Measurements from ENCODE around the gene FAM161B.

FAM161B gene

GRCh38 chr14:73937012-73937411, 12.9 kb downstream of the FAM161B start:
- ChIA-PET POLR2A (no interaction called here), CTCF (interaction anchor here (1.0 kb wide), 1 partner anchor 111 kb away, joined by 3 read pairs; no protein-coding TSS in a partner anchor)
- H3K36me3 ChIP-seq (ENCODE audit: control insufficient read depth in 2 of 2, insufficient read depth in 1 of 2, low read length in 2 of 2), result peaks cover 12 to 55% of the 10 kb centered on the region in 2 experiments
- no peaks in the 10 kb centered on the region for H3K4me1 ChIP-seq (ENCODE audit: control insufficient read depth, insufficient read depth, low read length)
- H3K4me3 ChIP-seq (ENCODE audit: low read depth, low read length), result no peak overlapping the region
- no peak overlapping the region for H3K27ac ChIP-seq (ENCODE audit: extremely low read depth, low read depth, low read length)
- TF ChIP-seq, protein P1, sequence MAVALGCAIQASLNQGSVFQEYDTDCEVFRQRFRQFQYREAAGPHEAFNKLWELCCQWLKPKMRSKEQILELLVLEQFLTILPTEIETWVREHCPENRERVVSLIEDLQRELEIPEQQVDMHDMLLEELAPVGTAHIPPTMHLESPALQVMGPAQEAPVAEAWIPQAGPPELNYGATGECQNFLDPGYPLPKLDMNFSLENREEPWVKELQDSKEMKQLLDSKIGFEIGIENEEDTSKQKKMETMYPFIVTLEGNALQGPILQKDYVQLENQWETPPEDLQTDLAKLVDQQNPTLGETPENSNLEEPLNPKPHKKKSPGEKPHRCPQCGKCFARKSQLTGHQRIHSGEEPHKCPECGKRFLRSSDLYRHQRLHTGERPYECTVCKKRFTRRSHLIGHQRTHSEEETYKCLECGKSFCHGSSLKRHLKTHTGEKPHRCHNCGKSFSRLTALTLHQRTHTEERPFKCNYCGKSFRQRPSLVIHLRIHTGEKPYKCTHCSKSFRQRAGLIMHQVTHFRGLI (tag by site-specific recombination; IDR thresholded peaks at IDR 0.05), result no peak
- no peaks in the 10 kb centered on the region for H3K9me3 ChIP-seq (ENCODE audit: control insufficient read depth, insufficient read depth, low read depth, low read length)

- H3K9me3 ChIP-seq (ENCODE audit: control insufficient read depth, insufficient read depth, low read depth, low read length), result no peaks in the 10 kb centered on the region
- ChIA-PET POLR2A (no interaction called here), CTCF (interaction anchor here (0.8 to 1.0 kb wide), 2 partner anchors 21 to 111 kb away, joined by 3 to 4 read pairs; no protein-coding TSS in a partner anchor)
- H3K4me3 ChIP-seq (ENCODE audit: low read depth, low read length), result no peak overlapping the region
- TF ChIP-seq SP3 (tag by site-specific recombination; IDR thresholded peaks at IDR 0.05) (no peak), AEBP2 (tag by site-specific recombination; IDR thresholded peaks at IDR 0.05; ENCODE audit: borderline replicate concordance) (no peak), ZNF548 (tag by site-specific recombination; IDR thresholded peaks at IDR 0.05) (no peak), ZNF518A (tag by site-specific recombination; conservative IDR thresholded peaks at IDR 0.05; ENCODE audit: low read depth) (no peak), ZNF473 (tag by site-specific recombination; IDR thresholded peaks at IDR 0.05) (no peak), ZIC2 (tag by site-specific recombination; IDR thresholded peaks at IDR 0.05) (no peak), ZNF530 (tag by site-specific recombination; IDR thresholded peaks at IDR 0.05; ENCODE audit: low read depth) (no peak), ZNF114 (tag by site-specific recombination; IDR thresholded peaks at IDR 0.05) (no peak), HOXC10 (CRISPR knock-in tag; IDR thresholded peaks at IDR 0.05) (no peak), ZNF837 (tag by site-specific recombination; IDR thresholded peaks at IDR 0.05) (no peak)
- TF ChIP-seq, protein P2, sequence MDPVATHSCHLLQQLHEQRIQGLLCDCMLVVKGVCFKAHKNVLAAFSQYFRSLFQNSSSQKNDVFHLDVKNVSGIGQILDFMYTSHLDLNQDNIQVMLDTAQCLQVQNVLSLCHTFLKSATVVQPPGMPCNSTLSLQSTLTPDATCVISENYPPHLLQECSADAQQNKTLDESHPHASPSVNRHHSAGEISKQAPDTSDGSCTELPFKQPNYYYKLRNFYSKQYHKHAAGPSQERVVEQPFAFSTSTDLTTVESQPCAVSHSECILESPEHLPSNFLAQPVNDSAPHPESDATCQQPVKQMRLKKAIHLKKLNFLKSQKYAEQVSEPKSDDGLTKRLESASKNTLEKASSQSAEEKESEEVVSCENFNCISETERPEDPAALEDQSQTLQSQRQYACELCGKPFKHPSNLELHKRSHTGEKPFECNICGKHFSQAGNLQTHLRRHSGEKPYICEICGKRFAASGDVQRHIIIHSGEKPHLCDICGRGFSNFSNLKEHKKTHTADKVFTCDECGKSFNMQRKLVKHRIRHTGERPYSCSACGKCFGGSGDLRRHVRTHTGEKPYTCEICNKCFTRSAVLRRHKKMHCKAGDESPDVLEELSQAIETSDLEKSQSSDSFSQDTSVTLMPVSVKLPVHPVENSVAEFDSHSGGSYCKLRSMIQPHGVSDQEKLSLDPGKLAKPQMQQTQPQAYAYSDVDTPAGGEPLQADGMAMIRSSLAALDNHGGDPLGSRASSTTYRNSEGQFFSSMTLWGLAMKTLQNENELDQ (tag by site-specific recombination; IDR thresholded peaks at IDR 0.05; ENCODE audit: low read depth), result no peak
- H3K4me1 ChIP-seq (ENCODE audit: control insufficient read depth, insufficient read depth, low read length), result no peaks in the 10 kb centered on the region
- peaks cover 17 to 60% of the 10 kb centered on the region in 2 experiments for H3K36me3 ChIP-seq (ENCODE audit: control insufficient read depth in 2 of 2, insufficient read depth in 1 of 2, low read length in 2 of 2)
- H3K27ac ChIP-seq (ENCODE audit: extremely low read depth, low read depth, low read length), result no peak overlapping the region
Measured at GRCh38 chr14:73936548-73936947, 13.3 kb downstream of the FAM161B start.
